Neural crest cell (in vitro differentiated cells): ENCODE results near the gene SURF4. TPM values are rescaled to one million over a fixed set of nuclear protein-coding genes. Genes with fewer than 3 reads are reported as not detected.

Experiments used
- DNase-seq: peaks from one replicate; pipeline ENCODE4 v3.0.0; 2021; ENCODE audit warnings: low read depth, mixed read lengths, low spot score
- H3K27ac Mint-ChIP-seq: one replicate; pipeline ENCODE4 v1.8.0; 2021; ENCODE audit warnings: mild to moderate bottlenecking, mixed read lengths; ENCODE audit not compliant: unreplicated experiment
- H3K27me3 Mint-ChIP-seq: 2 replicates; pipeline ENCODE4 v1.8.0; 2021; ENCODE audit warnings: low read depth, mild to moderate bottlenecking, mixed read lengths
- H3K36me3 Mint-ChIP-seq: 2 replicates; pipeline ENCODE4 v1.8.0; 2021; ENCODE audit warnings: low read depth, mild to moderate bottlenecking, mixed read lengths
- H3K4me1 Mint-ChIP-seq: 2 replicates; pipeline ENCODE4 v1.8.0; 2021; ENCODE audit warnings: mixed read lengths
- H3K4me3 Mint-ChIP-seq: one replicate; pipeline ENCODE4 v1.8.0; 2021; ENCODE audit warnings: mild to moderate bottlenecking, mixed read lengths
- H3K9me3 Mint-ChIP-seq: 2 replicates; pipeline ENCODE4 v1.8.0; 2021; ENCODE audit warnings: mixed read lengths
- total RNA-seq: library from RNA; stranded (reverse); gene quantifications from 2 replicates; pipeline ENCODE4 v1.2.1, GENCODE V29; 2021
- TF ChIP-seq, protein P1 (sequence below): fragments of 200-600 bp; sonication (generic); conservative IDR thresholded peaks from 2 replicates; pipeline ENCODE4 v1.5.0; 2021; ENCODE audit warnings: antibody characterized with exemption, mild to moderate bottlenecking

Gene SURF4
- total RNA-seq, 1 donor from 2014 or later: 136 TPM

DNA sequence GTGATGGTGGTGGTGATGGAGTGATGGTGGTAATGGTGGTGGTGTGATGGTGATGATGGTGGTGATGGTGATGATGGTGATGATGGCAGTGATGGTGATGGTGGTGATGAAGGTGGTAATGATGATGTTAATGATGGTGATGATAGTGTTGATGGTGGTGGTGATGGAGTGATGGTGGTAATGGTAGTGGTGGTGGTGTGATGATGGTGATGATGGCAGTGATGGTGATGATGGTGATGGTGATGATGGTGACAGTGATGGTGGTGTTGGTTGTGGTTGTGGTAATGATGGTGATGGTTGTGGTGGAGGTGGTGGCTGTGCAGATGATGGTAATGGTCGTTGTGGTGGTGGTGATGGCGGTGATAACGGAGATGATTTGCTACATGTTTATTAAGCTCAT, 7.6 kb upstream of the SURF4 start:
- DNase-seq: no peak
- Mint-ChIP-seq H3K4me3 (no peak overlapping the region), H3K36me3 (no peaks in the 10 kb centered on the region), H3K27ac (no peak overlapping the region), H3K27me3 (no peaks in the 10 kb centered on the region), H3K4me1 (peaks cover 11% of the 10 kb centered on the region), H3K9me3 (no peaks in the 10 kb centered on the region)
- TF ChIP-seq, protein P1, sequence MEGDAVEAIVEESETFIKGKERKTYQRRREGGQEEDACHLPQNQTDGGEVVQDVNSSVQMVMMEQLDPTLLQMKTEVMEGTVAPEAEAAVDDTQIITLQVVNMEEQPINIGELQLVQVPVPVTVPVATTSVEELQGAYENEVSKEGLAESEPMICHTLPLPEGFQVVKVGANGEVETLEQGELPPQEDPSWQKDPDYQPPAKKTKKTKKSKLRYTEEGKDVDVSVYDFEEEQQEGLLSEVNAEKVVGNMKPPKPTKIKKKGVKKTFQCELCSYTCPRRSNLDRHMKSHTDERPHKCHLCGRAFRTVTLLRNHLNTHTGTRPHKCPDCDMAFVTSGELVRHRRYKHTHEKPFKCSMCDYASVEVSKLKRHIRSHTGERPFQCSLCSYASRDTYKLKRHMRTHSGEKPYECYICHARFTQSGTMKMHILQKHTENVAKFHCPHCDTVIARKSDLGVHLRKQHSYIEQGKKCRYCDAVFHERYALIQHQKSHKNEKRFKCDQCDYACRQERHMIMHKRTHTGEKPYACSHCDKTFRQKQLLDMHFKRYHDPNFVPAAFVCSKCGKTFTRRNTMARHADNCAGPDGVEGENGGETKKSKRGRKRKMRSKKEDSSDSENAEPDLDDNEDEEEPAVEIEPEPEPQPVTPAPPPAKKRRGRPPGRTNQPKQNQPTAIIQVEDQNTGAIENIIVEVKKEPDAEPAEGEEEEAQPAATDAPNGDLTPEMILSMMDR: no peak

DNA sequence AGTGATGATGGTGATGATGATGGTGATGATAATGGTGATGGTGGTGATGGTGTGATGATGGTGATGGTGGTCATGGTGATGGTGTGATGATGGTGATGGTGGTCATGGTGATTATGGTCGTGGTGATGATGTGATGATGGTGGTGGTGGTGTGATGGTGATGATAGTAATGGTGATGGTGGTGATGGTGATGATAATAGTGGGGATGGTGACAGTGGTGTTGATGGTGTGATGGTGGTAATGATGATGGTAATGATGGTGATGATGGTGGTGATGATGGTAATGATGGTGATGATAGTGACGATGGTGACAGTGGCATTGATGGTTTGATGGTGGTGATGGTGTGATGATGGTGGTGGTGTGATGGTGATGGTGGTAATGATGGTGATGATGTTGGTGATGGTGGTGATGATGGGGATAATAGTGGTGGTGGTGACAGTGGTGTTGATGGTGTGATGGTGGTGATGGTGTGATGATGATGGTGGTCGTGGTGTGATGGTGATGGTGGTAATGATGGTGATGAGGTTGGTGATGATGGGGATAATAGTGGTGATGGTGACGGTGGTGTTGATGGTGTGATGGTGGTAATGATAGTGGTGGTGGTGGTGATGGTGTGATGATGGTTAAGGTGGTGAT, 6.8 kb upstream of the SURF4 start:
- H3K4me3 Mint-ChIP-seq: no peak overlapping the region

DNA sequence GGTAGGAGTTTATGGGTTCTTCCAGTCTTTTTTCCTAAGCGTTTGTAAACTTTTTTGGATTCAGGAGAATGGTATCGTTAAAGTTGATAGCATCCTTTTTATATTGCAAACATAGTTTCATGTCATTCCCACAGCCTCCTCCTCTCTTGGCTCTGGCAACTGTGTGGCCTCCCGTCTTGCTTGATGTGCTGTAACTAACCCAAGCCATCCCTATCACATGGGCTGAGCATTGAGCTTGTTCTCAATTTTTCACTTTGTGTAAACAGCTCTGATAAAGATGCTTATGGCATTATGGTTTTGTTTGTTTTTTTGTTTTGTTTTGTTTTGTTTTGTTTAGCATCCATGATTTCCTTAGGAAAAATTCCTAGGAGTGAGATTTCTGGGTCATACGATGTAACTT, 4.9 kb upstream of the SURF4 start:
- Mint-ChIP-seq H3K27ac (no peak overlapping the region), H3K36me3 (no peaks in the 10 kb centered on the region), H3K27me3 (no peaks in the 10 kb centered on the region), H3K9me3 (no peaks in the 10 kb centered on the region), H3K4me1 (peaks cover 29% of the 10 kb centered on the region), H3K4me3 (no peak overlapping the region)
- DNase-seq: no peak
- TF ChIP-seq, protein P1: no peak

More for the DNA sequence above, 6.8 kb upstream of the SURF4 start:
- H3K36me3 Mint-ChIP-seq: no peaks in the 10 kb centered on the region
- no peaks in the 10 kb centered on the region for H3K9me3 Mint-ChIP-seq
- no peak overlapping the region for H3K27ac Mint-ChIP-seq
- DNase-seq: no peak
- TF ChIP-seq, protein P1: no peak
- H3K4me1 Mint-ChIP-seq: peaks cover 19% of the 10 kb centered on the region
- H3K27me3 Mint-ChIP-seq: no peaks in the 10 kb centered on the region

DNA sequence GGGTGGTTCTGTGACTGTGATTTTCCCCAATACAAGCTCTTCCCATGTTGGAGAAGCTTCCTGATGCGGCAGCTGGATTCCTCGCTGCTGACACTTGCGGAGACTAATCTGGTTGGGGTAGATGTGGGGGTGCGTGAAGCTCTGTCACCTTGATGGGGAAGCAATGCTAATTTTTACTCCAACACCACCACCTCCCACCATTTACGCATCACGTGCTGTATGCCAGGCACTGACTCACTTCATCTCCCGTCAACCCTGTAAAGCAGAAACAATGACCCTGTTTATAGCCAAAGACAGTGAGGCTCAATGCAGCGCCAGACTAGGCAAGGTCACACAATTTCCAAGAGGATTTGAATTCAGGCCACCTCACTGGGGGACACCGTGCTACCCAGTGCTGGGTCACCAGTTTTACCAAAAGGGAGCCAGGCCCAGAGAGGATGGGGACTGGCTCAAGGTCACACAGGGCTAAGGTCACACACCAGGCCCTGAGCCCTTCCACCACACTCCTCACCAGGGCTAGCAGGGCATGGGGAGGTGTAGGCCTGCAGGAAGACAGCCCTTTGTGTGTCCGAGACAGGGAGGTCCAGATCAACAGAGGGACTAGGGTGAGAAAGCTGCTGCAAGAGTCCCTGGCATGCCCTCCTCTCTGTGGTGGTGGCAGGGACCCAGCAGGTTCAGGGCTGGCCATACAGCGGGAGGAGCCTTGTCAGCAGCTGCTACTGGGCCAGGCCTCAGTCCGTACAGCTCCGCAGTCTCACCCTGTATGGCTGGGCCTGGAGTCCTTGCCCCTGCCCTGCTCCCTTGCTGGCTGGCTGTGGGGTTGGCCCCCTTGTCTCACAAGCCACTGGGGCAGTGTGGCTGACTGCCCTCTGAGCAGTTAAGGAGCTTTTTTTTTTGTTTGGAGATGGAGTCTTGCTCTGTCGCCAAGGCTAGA, 3.6 kb upstream of the SURF4 start:
- Mint-ChIP-seq H3K9me3 (no peaks in the 10 kb centered on the region), H3K4me3 (peak overlapping the region; percentile 13), H3K36me3 (no peaks in the 10 kb centered on the region), H3K27ac (no peak overlapping the region), H3K27me3 (no peaks in the 10 kb centered on the region), H3K4me1 (peaks cover 37% of the 10 kb centered on the region)
- DNase-seq: no peak
- TF ChIP-seq, protein P1: no peak

DNA sequence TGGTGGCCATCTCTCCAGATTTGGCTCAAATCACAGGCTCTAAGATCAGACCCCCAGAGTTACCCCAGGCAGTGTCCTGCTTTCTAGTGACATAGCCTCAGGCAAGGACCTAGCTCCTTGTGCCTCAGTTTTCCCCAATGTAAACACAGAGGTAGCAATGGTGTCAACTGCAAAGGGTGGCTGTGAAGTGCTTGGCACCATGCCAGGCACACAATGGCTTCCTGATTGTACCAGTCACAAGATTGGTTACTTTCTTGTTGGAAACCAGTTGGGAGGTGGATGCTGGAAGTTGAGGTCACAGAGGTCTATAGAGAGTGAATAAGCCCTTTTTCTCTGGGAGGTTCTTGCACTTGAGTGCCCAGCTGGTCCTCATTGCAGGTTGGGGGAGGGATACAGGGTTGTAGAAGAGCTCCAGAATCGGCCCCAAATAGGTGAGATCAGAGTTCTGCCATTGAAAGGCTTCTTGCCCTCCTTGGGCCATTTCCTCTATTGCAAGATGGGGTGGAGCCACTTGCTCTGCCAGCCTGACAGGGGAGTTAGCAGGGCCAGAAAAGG, 2.6 kb upstream of the SURF4 start:
- DNase-seq: no peak
- TF ChIP-seq, protein P1: no peak
- peak overlapping the region; percentile 77 for H3K4me3 Mint-ChIP-seq
- no peaks in the 10 kb centered on the region for H3K9me3 Mint-ChIP-seq
- H3K4me1 Mint-ChIP-seq: peaks cover 43% of the 10 kb centered on the region
- no peak overlapping the region for H3K27ac Mint-ChIP-seq
- H3K36me3 Mint-ChIP-seq: no peaks in the 10 kb centered on the region
- H3K27me3 Mint-ChIP-seq: no peaks in the 10 kb centered on the region
